Esophagus muscularis mucosa (tissue), 2 donors: ENCODE data around the gene ZNF662.

Experiments
- EP300 ChIP-seq: sonication (generic); formaldehyde crosslinking; IDR thresholded peaks from one replicate; pipeline ENCODE4 v1.6.1; 2017; ENCODE audit warnings: antibody characterized with exemption
- POLR2A ChIP-seq: fragments of 450-650 bp; IDR thresholded peaks from one replicate; pipeline ENCODE4 v1.6.1; 2017; ENCODE audit warnings: antibody characterized with exemption, moderate library complexity, mild to moderate bottlenecking, low read depth

- TF ChIP-seq EP300, result no peak
- TF ChIP-seq POLR2A, result no peak
Measured at GRCh38 chr3:42906848-42907183, 874 bp downstream of the ZNF662 start.
